ENCODE results near the gene PTPRM. TPM values are rescaled to one million over a fixed set of nuclear protein-coding genes. Genes with fewer than 3 reads are reported as not detected.

Gene PTPRM
- total RNA-seq, 1 experiment from 2014 or later: 14.5 TPM

- ChIA-PET POLR2A (no interaction called here), CTCF (no interaction called here), RAD21 (ENCODE audit: low non-redundant PET in 1 of 2, low total read pairs in 2 of 2, uncharacterized antibody in 2 of 2, unreplicated experiment in 2 of 2) (no interaction called here)
- DNase-seq (ENCODE audit: low read depth, low spot score) (no peak), ATAC-seq (no peak)
- no peak overlapping the region for H2AFZ ChIP-seq (ENCODE audit: low read depth, low read length, poor library complexity, severe bottlenecking)
- peaks cover 4% of the 10 kb centered on the region; the same call in 1 of the 2 replicates for H3K27me3 ChIP-seq (ENCODE audit: insufficient read depth, low read length)
- H3K4me3 ChIP-seq (replicated peaks in 1 of 2; ENCODE audit: low read depth in 1 of 2, low read length in 2 of 2): no peak overlapping the region
- no peak overlapping the region for H3K27ac ChIP-seq (ENCODE audit: low read depth, low read length)
- no peaks in the 10 kb centered on the region for H3K4me1 ChIP-seq (ENCODE audit: control insufficient read depth in 1 of 2, insufficient read depth in 2 of 2, low read length in 2 of 2)
- no peaks in the 10 kb centered on the region for H3K36me3 ChIP-seq (ENCODE audit: control insufficient read depth in 1 of 2, insufficient read depth in 2 of 2, low read length in 2 of 2)
- no peaks in the 10 kb centered on the region for H3K79me2 ChIP-seq (ENCODE audit: insufficient read depth, low read length)
- no peaks in the 10 kb centered on the region for H3K9me2 ChIP-seq (ENCODE audit: insufficient read depth)
- no peak overlapping the region for H3K9ac ChIP-seq (ENCODE audit: low read length)
- BruUV-seq (replicated peaks): no TSS peak
- intact Hi-C loops (cut with micrococcal nuclease): no loop called here
- no peak for TF ChIP-seq EZH2 (IDR thresholded peaks at IDR 0.05)
- no peak for TF ChIP-seq SIN3A (IDR thresholded peaks at IDR 0.05; ENCODE audit: low read depth)
- no peak for TF ChIP-seq CEBPB (IDR thresholded peaks at IDR 0.05; ENCODE audit: low read depth)
- TF ChIP-seq SP1 (IDR thresholded peaks at IDR 0.05; ENCODE audit: low read depth): no peak
- TF ChIP-seq EGR1 (IDR thresholded peaks at IDR 0.05; ENCODE audit: low read depth): no peak
- TF ChIP-seq POLR2A (IDR thresholded peaks at IDR 0.05; ENCODE audit: borderline replicate concordance, extremely low read depth, insufficient read depth, insufficient read length): no peak
- no peak for TF ChIP-seq CTCF (IDR thresholded peaks at IDR 0.05 in 2 of 3, conservative IDR thresholded peaks at IDR 0.05 in 1 of 3; ENCODE audit: borderline replicate concordance in 1 of 3, insufficient read depth in 1 of 3, low read depth in 2 of 3, low read length in 2 of 3)
- no peak for TF ChIP-seq SRF (IDR thresholded peaks at IDR 0.05; ENCODE audit: low read depth)
- no peak for TF ChIP-seq JUND (IDR thresholded peaks at IDR 0.05)
- TF ChIP-seq MAX (IDR thresholded peaks at IDR 0.05): no peak
- TF ChIP-seq TCF7L2 (IDR thresholded peaks at IDR 0.05; ENCODE audit: borderline replicate concordance, extremely low read depth, insufficient read depth, insufficient read length): no peak
- TF ChIP-seq ZNF274 (IDR thresholded peaks at IDR 0.05; ENCODE audit: low read depth, low read length): no peak
- TF ChIP-seq ELF1 (IDR thresholded peaks at IDR 0.05; ENCODE audit: borderline replicate concordance, low read depth): no peak
- no peak for TF ChIP-seq ZFX (IDR thresholded peaks at IDR 0.05)
- no peak for TF ChIP-seq EZH2phosphoT487 (IDR thresholded peaks at IDR 0.05; ENCODE audit: borderline replicate concordance)
- TF ChIP-seq CBX3 (IDR thresholded peaks at IDR 0.05; ENCODE audit: low read depth): no peak
- TF ChIP-seq RAD21 (IDR thresholded peaks at IDR 0.05; ENCODE audit: low read depth): no peak
- TF ChIP-seq ATF3 (IDR thresholded peaks at IDR 0.05): no peak
- no peak overlapping the region for H3K4me2 ChIP-seq (ENCODE audit: low read length)
- no peaks in the 10 kb centered on the region for H3K9me3 ChIP-seq (ENCODE audit: control insufficient read depth in 1 of 2, insufficient read depth in 1 of 2, low read depth in 1 of 2, low read length in 2 of 2)
- H4K20me1 ChIP-seq (ENCODE audit: insufficient read depth): no peaks in the 10 kb centered on the region
Measured at GRCh38 chr18:7662866-7663265, 95.8 kb downstream of the PTPRM start.

All from HCT116 (cell line).